GM18951 (cell line): ENCODE results near the gene LDLRAD3.

Experiments used
- POLR2A ChIP-seq: IDR thresholded peaks from 4 replicates; pipeline ENCODE4 v1.6.1; 2011; ENCODE audit warnings: mild to moderate bottlenecking; ENCODE audit not compliant: insufficient read length, insufficient read depth; ENCODE audit errors: extremely low read depth
- in situ Hi-C: fragments of 300-500 bp; cut with MboI; formaldehyde crosslinking; loops from one replicate; pipeline ENCODE4 v1.12.0; 2022; ENCODE audit warnings: low sequenced_read_pairs, mixed read lengths, inconsistent platforms; ENCODE audit not compliant: unreplicated experiment

Gene LDLRAD3

GRCh38 chr11:35912883-35913624 lies 30.8 kb upstream of the LDLRAD3 start:
- no peak for TF ChIP-seq POLR2A
- in situ Hi-C loops: no loop called here

- in situ Hi-C loops: no loop called here
- no peak for TF ChIP-seq POLR2A
Observed at GRCh38 chr11:35914816-35915215, 29.0 kb upstream of the LDLRAD3 start.

- TF ChIP-seq POLR2A: no peak
- in situ Hi-C loops: no loop called here
Observed at GRCh38 chr11:35916270-35916669, 27.6 kb upstream of the LDLRAD3 start.

- in situ Hi-C loops: no loop called here
- no peak for TF ChIP-seq POLR2A
Observed at GRCh38 chr11:35917676-35918075, 26.2 kb upstream of the LDLRAD3 start.

- TF ChIP-seq POLR2A: no peak
- in situ Hi-C loops: no loop called here
Observed at GRCh38 chr11:35918716-35919115, 25.1 kb upstream of the LDLRAD3 start.

- in situ Hi-C loops: no loop called here
- no peak for TF ChIP-seq POLR2A
Observed at GRCh38 chr11:35919244-35919643, 24.6 kb upstream of the LDLRAD3 start.

- no peak for TF ChIP-seq POLR2A
- in situ Hi-C loops: no loop called here
Observed at GRCh38 chr11:35923452-35923851, 20.4 kb upstream of the LDLRAD3 start.

GRCh38 chr11:35924811-35925210 lies 19.1 kb upstream of the LDLRAD3 start:
- in situ Hi-C loops: no loop called here
- no peak for TF ChIP-seq POLR2A

- no peak for TF ChIP-seq POLR2A
- in situ Hi-C loops: no loop called here
Observed at GRCh38 chr11:35927104-35927503, 16.8 kb upstream of the LDLRAD3 start.

GRCh38 chr11:35927682-35928081 lies 16.2 kb upstream of the LDLRAD3 start:
- in situ Hi-C loops: no loop called here
- no peak for TF ChIP-seq POLR2A

GRCh38 chr11:35928688-35929395 lies 15.0 kb upstream of the LDLRAD3 start:
- in situ Hi-C loops: no loop called here
- no peak for TF ChIP-seq POLR2A

- TF ChIP-seq POLR2A: no peak
Observed at GRCh38 chr11:35930466-35930865, 13.4 kb upstream of the LDLRAD3 start.

GRCh38 chr11:35932121-35932520 lies 11.7 kb upstream of the LDLRAD3 start:
- in situ Hi-C loops: no loop called here
- TF ChIP-seq POLR2A: no peak

More at GRCh38 chr11:35930466-35930865, 13.4 kb upstream of the LDLRAD3 start:
- in situ Hi-C loops: no loop called here
